Endodermal cell (in vitro differentiated cells): ENCODE results near the gene EVL. TPM values are rescaled to one million over a fixed set of nuclear protein-coding genes. Genes with fewer than 3 reads are reported as not detected.

Experiments used
- DNase-seq: peaks from one replicate; pipeline ENCODE4 v3.0.0-alpha.2; 2017
- H3K27ac ChIP-seq: 2 replicates; pipeline ENCODE4 v1.5.1; 2013; ENCODE audit warnings: mild to moderate bottlenecking, low read depth, low read length, moderate library complexity
- H3K27me3 ChIP-seq: 2 replicates; pipeline ENCODE4 v1.6.1; 2013; ENCODE audit warnings: mild to moderate bottlenecking, low read length, moderate library complexity; ENCODE audit not compliant: insufficient read depth, control insufficient read depth, poor library complexity, severe bottlenecking
- H3K36me3 ChIP-seq: 2 replicates; pipeline ENCODE4 v1.7.0; 2013; ENCODE audit warnings: mild to moderate bottlenecking, low read length, moderate library complexity; ENCODE audit not compliant: control insufficient read depth, insufficient read depth
- H3K4me1 ChIP-seq: one replicate; pipeline ENCODE4 v1.7.0; 2013; ENCODE audit warnings: low read length; ENCODE audit not compliant: control insufficient read depth, insufficient read depth
- H3K4me3 ChIP-seq: 2 replicates; pipeline ENCODE4 v1.5.1; 2013; ENCODE audit warnings: mild to moderate bottlenecking, low read length, moderate library complexity
- H3K9ac ChIP-seq: 2 replicates; pipeline ENCODE4 v1.6.1; 2013; ENCODE audit warnings: mild to moderate bottlenecking, low read length, moderate library complexity; ENCODE audit not compliant: poor library complexity, severe bottlenecking; ENCODE audit errors: extremely low read depth
- H3K9me3 ChIP-seq: 2 replicates; pipeline ENCODE4 v1.6.1; 2013; ENCODE audit warnings: mild to moderate bottlenecking, low read length, moderate library complexity; ENCODE audit not compliant: control insufficient read depth
- H3K27ac Mint-ChIP-seq: 2 replicates; pipeline ENCODE4 v1.8.0; 2020; ENCODE audit warnings: mixed read lengths
- H3K27me3 Mint-ChIP-seq: 2 replicates; pipeline ENCODE4 v1.8.0; 2021; ENCODE audit warnings: mild to moderate bottlenecking, mixed read lengths; ENCODE audit not compliant: insufficient read depth
- H3K36me3 Mint-ChIP-seq: 2 replicates; pipeline ENCODE4 v1.8.0; 2020; ENCODE audit warnings: low read depth, mixed read lengths
- H3K4me1 Mint-ChIP-seq: 2 replicates; pipeline ENCODE4 v1.8.0; 2020; ENCODE audit warnings: mixed read lengths
- H3K4me3 Mint-ChIP-seq: 2 replicates; pipeline ENCODE4 v1.8.0; 2020; ENCODE audit warnings: mild to moderate bottlenecking, moderate library complexity, mixed read lengths
- H3K9me3 Mint-ChIP-seq: 2 replicates; pipeline ENCODE4 v1.8.0; 2020; ENCODE audit warnings: mild to moderate bottlenecking, mixed read lengths
- CTCF ChIP-seq: fragments of 200-600 bp; sonication (generic); conservative IDR thresholded peaks from 2 replicates; pipeline ENCODE4 v1.5.0; 2021; ENCODE audit warnings: antibody characterized with exemption, mild to moderate bottlenecking
- WGBS, 2 experiments: methylation state at CpG; one replicate each; pipeline versions ENCODE4 v1.1.5 to v1.1.7; 2013; ENCODE audit warnings: missing lambda C conversion rate in 2 of 2, mixed read lengths in 1 of 2; ENCODE audit not compliant: insufficient coverage in 1 of 2, insufficient read length in 1 of 2; 5-methylcytosine and 5-hydroxymethylcytosine counted together
- total RNA-seq, 2 donors: library from RNA; stranded (reverse); fragmentation: NEBNext Ultra II Directional in 1 of 2; extraction: Animal tissue kit (Norgen Biotek cat#: 25700) in 1 of 2; gene quantifications; 2 replicates in 1 of 2; 3 replicates in 1 of 2; pipeline ENCODE4 v1.2.1, GENCODE V29; 2021

The EVL gene
- total RNA-seq, 2 donors from 2014 or later, result 61.1 to 71.3 TPM

DNA sequence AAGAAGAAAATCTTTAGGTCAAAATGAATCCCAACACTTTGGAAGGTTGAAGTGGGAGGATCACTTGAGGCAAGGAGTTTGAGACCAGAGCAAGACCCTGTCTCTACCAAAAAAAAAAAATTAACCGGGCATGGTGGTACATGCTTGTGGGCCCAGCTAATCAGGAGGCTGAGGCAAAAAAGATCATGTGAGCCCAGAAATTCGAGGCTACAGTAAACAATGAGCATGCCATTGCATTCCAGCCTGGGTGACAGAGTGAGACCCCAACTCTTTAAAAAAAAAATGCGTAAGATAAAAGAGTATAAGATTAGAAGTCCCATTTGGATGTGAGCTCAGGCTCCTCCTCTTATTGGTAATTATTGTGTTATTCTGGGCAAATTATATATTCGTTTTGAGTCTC lies 30.8 kb upstream of the EVL start:
- no peaks in the 10 kb centered on the region for H3K36me3 Mint-ChIP-seq
- H3K9me3 ChIP-seq, result no peaks in the 10 kb centered on the region
- H3K9ac ChIP-seq, result no peak overlapping the region
- H3K4me1 ChIP-seq, result no peaks in the 10 kb centered on the region
- no peaks in the 10 kb centered on the region for H3K9me3 Mint-ChIP-seq
- WGBS, 2 experiments, result 89 to 100% methylated on average over 4 of the region's 4 CpGs
- no peak overlapping the region for H3K27ac ChIP-seq
- H3K4me3 Mint-ChIP-seq, result no peak overlapping the region
- peaks cover 26% of the 10 kb centered on the region for H3K27me3 Mint-ChIP-seq
- peaks cover 4% of the 10 kb centered on the region for H3K4me1 Mint-ChIP-seq
- no peaks in the 10 kb centered on the region for H3K36me3 ChIP-seq
- TF ChIP-seq CTCF, result no peak
- no peak overlapping the region for H3K27ac Mint-ChIP-seq
- no peak for DNase-seq
- no peak overlapping the region for H3K4me3 ChIP-seq
- H3K27me3 ChIP-seq, result peaks cover 19% of the 10 kb centered on the region

DNA sequence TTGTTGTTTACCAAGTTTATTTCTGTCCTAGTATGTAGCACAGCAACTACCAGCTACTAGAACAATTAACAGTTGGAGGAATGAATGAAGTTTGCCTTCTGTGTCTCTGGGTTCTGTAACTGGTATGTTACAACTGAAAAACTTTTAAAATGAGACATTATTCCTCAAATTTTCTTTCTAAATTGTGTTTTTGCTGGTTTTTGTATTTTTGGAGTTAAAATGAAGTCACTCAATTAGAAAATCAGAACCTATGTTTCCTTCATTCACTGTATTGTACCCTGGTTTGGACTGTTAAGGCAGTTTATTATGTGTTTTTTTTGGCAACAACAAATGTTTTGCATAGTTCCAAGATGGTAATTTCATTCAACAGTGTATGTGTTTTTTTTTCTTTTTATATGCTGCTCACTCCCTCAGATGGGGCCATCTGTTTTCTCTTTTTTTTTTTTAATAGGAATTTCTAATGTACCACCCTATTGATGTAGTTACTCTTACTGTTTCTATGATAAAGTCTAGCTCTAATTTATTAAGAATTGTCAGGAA lies 30.2 kb upstream of the EVL start:
- no peaks in the 10 kb centered on the region for H3K36me3 Mint-ChIP-seq
- H3K27ac Mint-ChIP-seq, result no peak overlapping the region

DNA sequence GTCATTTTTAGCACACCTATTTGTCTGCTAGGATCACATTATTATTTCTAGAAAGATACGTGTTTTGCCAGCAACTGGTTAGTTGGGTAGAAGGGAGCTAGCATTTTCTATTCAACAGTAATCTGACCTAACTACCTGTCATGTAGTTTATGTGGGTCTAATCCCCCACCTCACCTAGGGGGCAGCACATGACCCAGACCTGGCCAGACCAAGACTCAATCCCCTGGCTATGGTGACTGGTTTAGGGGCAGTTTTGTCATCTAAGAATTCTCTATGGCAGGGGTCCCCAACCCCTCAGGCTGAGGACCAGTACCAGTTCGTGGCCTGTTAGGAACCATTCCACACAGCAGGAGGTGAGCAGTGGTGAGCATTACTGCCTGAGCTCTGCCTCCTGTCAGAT lies 29.5 kb upstream of the EVL start:
- H3K9ac ChIP-seq, result no peak overlapping the region
- H3K4me3 Mint-ChIP-seq, result no peak overlapping the region
- no peak overlapping the region for H3K27ac Mint-ChIP-seq
- H3K27me3 ChIP-seq, result peaks cover 10% of the 10 kb centered on the region
- H3K4me1 Mint-ChIP-seq, result peaks cover 5% of the 10 kb centered on the region
- no peaks in the 10 kb centered on the region for H3K9me3 Mint-ChIP-seq
- H3K36me3 ChIP-seq, result no peaks in the 10 kb centered on the region
- no peaks in the 10 kb centered on the region for H3K9me3 ChIP-seq
- H3K27ac ChIP-seq, result no peak overlapping the region
- no peaks in the 10 kb centered on the region for H3K4me1 ChIP-seq
- no peaks in the 10 kb centered on the region for H3K36me3 Mint-ChIP-seq
- peak; percentile 53 for DNase-seq
- WGBS, 2 experiments, result 94 to 100% methylated on average over 1 to 2 of the region's 2 CpGs
- no peak overlapping the region for H3K4me3 ChIP-seq
- H3K27me3 Mint-ChIP-seq, result peaks cover 17% of the 10 kb centered on the region
- peak; percentile 51 for TF ChIP-seq CTCF

More for the DNA sequence above, 30.2 kb upstream of the EVL start:
- no peaks in the 10 kb centered on the region for H3K9me3 Mint-ChIP-seq
- H3K4me3 Mint-ChIP-seq, result no peak overlapping the region
- Histone ChIP-seq H3K4me1 (no peaks in the 10 kb centered on the region), H3K27ac (no peak overlapping the region), H3K4me3 (no peak overlapping the region), H3K9ac (no peak overlapping the region), H3K36me3 (no peaks in the 10 kb centered on the region), H3K9me3 (no peaks in the 10 kb centered on the region), H3K27me3 (peaks cover 14% of the 10 kb centered on the region)
- H3K4me1 Mint-ChIP-seq, result peaks cover 2% of the 10 kb centered on the region
- no peak for TF ChIP-seq CTCF
- DNase-seq, result no peak
- peaks cover 22% of the 10 kb centered on the region for H3K27me3 Mint-ChIP-seq
